Measurements from ENCODE around the gene CDK6. TPM values are rescaled to one million over a fixed set of nuclear protein-coding genes. Genes with fewer than 3 reads are reported as not detected.

Gene CDK6
- total and polyA plus RNA-seq, 9 of the 15 experiments (the other 6 are each of a cell fraction or from before 2014, with no cell fraction given): 7.6 to 109 (median 44.4) TPM

GRCh38 chr7:92809760-92810573 lies 26.4 kb downstream of the CDK6 start (continued):
- TF ChIP-seq, protein P1, sequence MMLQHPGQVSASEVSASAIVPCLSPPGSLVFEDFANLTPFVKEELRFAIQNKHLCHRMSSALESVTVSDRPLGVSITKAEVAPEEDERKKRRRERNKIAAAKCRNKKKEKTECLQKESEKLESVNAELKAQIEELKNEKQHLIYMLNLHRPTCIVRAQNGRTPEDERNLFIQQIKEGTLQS (IDR thresholded peaks at IDR 0.05): peak; percentile 93
- TF ChIP-seq, protein P1 (CRISPR knock-in tag; conservative IDR thresholded peaks at IDR 0.05): peak; percentile 38; the same call in 1 of the 2 replicates
- TF ChIP-seq NONO (IDR thresholded peaks at IDR 0.05; ENCODE audit: low read depth in 2 of 2, low read length in 1 of 2) (no peak), ZNF263 (CRISPR knock-in tag; IDR thresholded peaks at IDR 0.05; ENCODE audit: borderline replicate concordance) (no peak), EP400 (IDR thresholded peaks at IDR 0.05) (peak; percentile 72), SREBF2 (CRISPR knock-in tag; IDR thresholded peaks at IDR 0.05) (0 out of 2 replicates have a peak, but pooled peaks have one; percentile 65), SMARCC2 (IDR thresholded peaks at IDR 0.05; ENCODE audit: low read depth) (peak; percentile 64; the same call in 1 of the 2 replicates), ZNF232 (CRISPR knock-in tag; IDR thresholded peaks at IDR 0.05) (no peak), C11orf30 (IDR thresholded peaks at IDR 0.05; ENCODE audit: low read depth) (peak; percentile 100), PTRF (tag; IDR thresholded peaks at IDR 0.05) (no peak; the same call in 1 of the 2 replicates), MED1 (CRISPR knock-in tag; IDR thresholded peaks at IDR 0.05; ENCODE audit: borderline replicate concordance) (no peak), ZBED1 (IDR thresholded peaks at IDR 0.05) (no peak), RHOXF2B (CRISPR knock-in tag; conservative IDR thresholded peaks at IDR 0.05) (0 out of 2 replicates have a peak, but pooled peaks have one; percentile 85), POLR3G (IDR thresholded peaks at IDR 0.05; ENCODE audit: extremely low read depth, insufficient read length, insufficient replicate concordance) (no peak), ZEB2 (IDR thresholded peaks at IDR 0.05) (peak; percentile 83), ZNF589 (CRISPR knock-in tag; IDR thresholded peaks at IDR 0.05; ENCODE audit: low read depth) (peak; percentile 92), MAFK (IDR thresholded peaks at IDR 0.05; ENCODE audit: low read length) (peak; percentile 100), GABPB1 (CRISPR knock-in tag; IDR thresholded peaks at IDR 0.05) (peak; percentile 36; the same call in 1 of the 2 replicates), CBFA2T3 (IDR thresholded peaks at IDR 0.05) (peak; percentile 62), PYGO2 (tag; IDR thresholded peaks at IDR 0.05) (peak; percentile 43; the same call in 1 of the 2 replicates), ZNF592 (IDR thresholded peaks at IDR 0.05) (peak; percentile 99)
- TF ChIP-seq, protein P2, sequence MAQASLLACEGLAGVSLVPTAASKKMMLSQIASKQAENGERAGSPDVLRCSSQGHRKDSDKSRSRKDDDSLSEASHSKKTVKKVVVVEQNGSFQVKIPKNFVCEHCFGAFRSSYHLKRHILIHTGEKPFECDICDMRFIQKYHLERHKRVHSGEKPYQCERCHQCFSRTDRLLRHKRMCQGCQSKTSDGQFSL (CRISPR knock-in tag; IDR thresholded peaks at IDR 0.05): no peak
- TF ChIP-seq, protein P2 (tag; IDR thresholded peaks at IDR 0.05): peak in 1 of 2 experiments; percentile 69; a peak in 1 of 4 replicates

Measured in K562 (cell line).